ENCODE measurements around the gene PLXNA4. TPM values are rescaled to one million over a fixed set of nuclear protein-coding genes. Genes with fewer than 3 reads are reported as not detected.

PLXNA4 gene
- total RNA-seq, 2 experiments from 2014 or later = 16.5 to 20.5 TPM

- Mint-ChIP-seq H3K9me3 (peaks cover 18% of the 10 kb centered on the region), H3K4me3 (no peak overlapping the region), H3K36me3 (peaks cover 74% of the 10 kb centered on the region), H3K4me1 (peaks cover 44% of the 10 kb centered on the region), H3K27me3 (peaks cover 5% of the 10 kb centered on the region), H3K27ac (peak overlapping the region; percentile 11)
- DNase-seq (no peak), ATAC-seq (ENCODE audit: low read depth) (no peak)
- POLR2A ChIA-PET = interaction anchor here (0.6 kb wide), 1 partner anchor 232 kb away, joined by 3 read pairs; no protein-coding TSS in a partner anchor
Observed at GRCh38 chr7:132553031-132553430, 23.2 kb downstream of the PLXNA4 start.

- Mint-ChIP-seq H3K27ac (no peak overlapping the region), H3K27me3 (peaks cover 5% of the 10 kb centered on the region), H3K9me3 (peaks cover 19% of the 10 kb centered on the region), H3K4me1 (peaks cover 45% of the 10 kb centered on the region), H3K4me3 (no peak overlapping the region), H3K36me3 (peaks cover 81% of the 10 kb centered on the region)
- POLR2A ChIA-PET = no interaction called here
- DNase-seq (no peak), ATAC-seq (ENCODE audit: low read depth) (no peak)
Observed at GRCh38 chr7:132551886-132552285, 24.4 kb downstream of the PLXNA4 start.

- POLR2A ChIA-PET = no interaction called here
Observed at GRCh38 chr7:132551439-132551838, 24.8 kb downstream of the PLXNA4 start.

GRCh38 chr7:132548489-132549078, 27.7 kb downstream of the PLXNA4 start:
- DNase-seq = no peak
- no peak overlapping the region for H3K4me3 Mint-ChIP-seq
- H3K27me3 Mint-ChIP-seq = peaks cover 5% of the 10 kb centered on the region
- H3K9me3 Mint-ChIP-seq = peaks cover 15% of the 10 kb centered on the region
- peaks cover 56% of the 10 kb centered on the region for H3K4me1 Mint-ChIP-seq
- no peak overlapping the region for H3K27ac Mint-ChIP-seq
- POLR2A ChIA-PET = no interaction called here
- peaks cover 77% of the 10 kb centered on the region for H3K36me3 Mint-ChIP-seq
- ATAC-seq (ENCODE audit: low read depth) = no peak

More at GRCh38 chr7:132551439-132551838, 24.8 kb downstream of the PLXNA4 start:
- Mint-ChIP-seq H3K4me3 (no peak overlapping the region), H3K36me3 (peaks cover 77% of the 10 kb centered on the region), H3K27me3 (peaks cover 5% of the 10 kb centered on the region), H3K9me3 (peaks cover 19% of the 10 kb centered on the region), H3K4me1 (peaks cover 42% of the 10 kb centered on the region), H3K27ac (no peak overlapping the region)
- DNase-seq (no peak), ATAC-seq (ENCODE audit: low read depth) (no peak)

- peaks cover 54% of the 10 kb centered on the region for H3K4me1 Mint-ChIP-seq
- POLR2A ChIA-PET = no interaction called here
- ATAC-seq (ENCODE audit: low read depth) = no peak
- H3K36me3 Mint-ChIP-seq = peaks cover 72% of the 10 kb centered on the region
- no peak overlapping the region for H3K27ac Mint-ChIP-seq
- peaks cover 5% of the 10 kb centered on the region for H3K27me3 Mint-ChIP-seq
- no peak overlapping the region for H3K4me3 Mint-ChIP-seq
- no peak for DNase-seq
- H3K9me3 Mint-ChIP-seq = peaks cover 14% of the 10 kb centered on the region
Observed at GRCh38 chr7:132547821-132548220, 28.4 kb downstream of the PLXNA4 start.

- H3K36me3 Mint-ChIP-seq = peaks cover 64% of the 10 kb centered on the region
- POLR2A ChIA-PET = no interaction called here
- no peak overlapping the region for H3K4me3 Mint-ChIP-seq
- peaks cover 5% of the 10 kb centered on the region for H3K27me3 Mint-ChIP-seq
- ATAC-seq (ENCODE audit: low read depth) = no peak
- no peak for DNase-seq
- peaks cover 13% of the 10 kb centered on the region for H3K9me3 Mint-ChIP-seq
- H3K27ac Mint-ChIP-seq = no peak overlapping the region
- H3K4me1 Mint-ChIP-seq = peaks cover 61% of the 10 kb centered on the region
Observed at GRCh38 chr7:132546366-132547127, 29.7 kb downstream of the PLXNA4 start.

- Mint-ChIP-seq H3K4me3 (no peak overlapping the region), H3K27ac (no peak overlapping the region), H3K9me3 (peaks cover 9% of the 10 kb centered on the region), H3K4me1 (peaks cover 66% of the 10 kb centered on the region), H3K27me3 (peaks cover under 1% of the 10 kb centered on the region), H3K36me3 (peaks cover 61% of the 10 kb centered on the region)
- ATAC-seq (ENCODE audit: low read depth) (no peak), DNase-seq (no peak)
- POLR2A ChIA-PET = no interaction called here
Observed at GRCh38 chr7:132545756-132546155, 30.5 kb downstream of the PLXNA4 start.

- Mint-ChIP-seq H3K4me1 (peaks cover 66% of the 10 kb centered on the region), H3K4me3 (no peak overlapping the region), H3K27me3 (no peaks in the 10 kb centered on the region), H3K36me3 (peaks cover 59% of the 10 kb centered on the region), H3K27ac (peak overlapping the region; percentile 50), H3K9me3 (peaks cover 8% of the 10 kb centered on the region)
- DNase-seq = no peak
- ATAC-seq (ENCODE audit: low read depth) = no peak
- POLR2A ChIA-PET = interaction anchor here (1.0 kb wide), 1 partner anchor 107 kb away, joined by 3 read pairs; no protein-coding TSS in a partner anchor
Observed at GRCh38 chr7:132544999-132545398, 31.3 kb downstream of the PLXNA4 start.

GRCh38 chr7:132544025-132544424, 32.2 kb downstream of the PLXNA4 start:
- POLR2A ChIA-PET = interaction anchor here (0.7 to 1.0 kb wide), 4 partner anchors 13 to 113 kb away, joined by 3 to 4 read pairs (median 3); no protein-coding TSS in a partner anchor
- peak overlapping the region; percentile 43 for H3K4me3 Mint-ChIP-seq
- peaks cover 56% of the 10 kb centered on the region for H3K36me3 Mint-ChIP-seq
- ATAC-seq (ENCODE audit: low read depth) (peak; percentile 97), DNase-seq (no peak)
- H3K27ac Mint-ChIP-seq = peak overlapping the region; percentile 67
- peaks cover 61% of the 10 kb centered on the region for H3K4me1 Mint-ChIP-seq
- H3K27me3 Mint-ChIP-seq = no peaks in the 10 kb centered on the region
- peaks cover 5% of the 10 kb centered on the region for H3K9me3 Mint-ChIP-seq

GRCh38 chr7:132542895-132543294, 33.4 kb downstream of the PLXNA4 start:
- no peak overlapping the region for H3K4me3 Mint-ChIP-seq
- no peak overlapping the region for H3K27ac Mint-ChIP-seq
- H3K36me3 Mint-ChIP-seq = peaks cover 51% of the 10 kb centered on the region
- H3K4me1 Mint-ChIP-seq = peaks cover 53% of the 10 kb centered on the region
- no peak for DNase-seq
- peaks cover 5% of the 10 kb centered on the region for H3K9me3 Mint-ChIP-seq
- no peaks in the 10 kb centered on the region for H3K27me3 Mint-ChIP-seq
- no peak for ATAC-seq (ENCODE audit: low read depth)
- POLR2A ChIA-PET = no interaction called here

- H3K36me3 Mint-ChIP-seq = peaks cover 47% of the 10 kb centered on the region
Observed at GRCh38 chr7:132541656-132542055, 34.6 kb downstream of the PLXNA4 start.

GRCh38 chr7:132537456-132538145, 38.7 kb downstream of the PLXNA4 start:
- H3K4me3 Mint-ChIP-seq = no peak overlapping the region
- POLR2A ChIA-PET = interaction anchor here (0.6 kb wide), 1 partner anchor 25 kb away, joined by 3 read pairs; no protein-coding TSS in a partner anchor

More at GRCh38 chr7:132541656-132542055, 34.6 kb downstream of the PLXNA4 start:
- POLR2A ChIA-PET = no interaction called here
- ATAC-seq (ENCODE audit: low read depth) (no peak), DNase-seq (no peak)
- Mint-ChIP-seq H3K27ac (no peak overlapping the region), H3K27me3 (peaks cover 2% of the 10 kb centered on the region), H3K9me3 (peaks cover 3% of the 10 kb centered on the region), H3K4me1 (peaks cover 51% of the 10 kb centered on the region), H3K4me3 (no peak overlapping the region)

GRCh38 chr7:132536654-132537395, 39.4 kb downstream of the PLXNA4 start:
- Mint-ChIP-seq H3K4me1 (peaks cover 30% of the 10 kb centered on the region), H3K36me3 (peaks cover 48% of the 10 kb centered on the region), H3K27ac (peak overlapping the region; percentile 37), H3K9me3 (peaks cover 3% of the 10 kb centered on the region), H3K4me3 (no peak overlapping the region), H3K27me3 (peaks cover 3% of the 10 kb centered on the region)
- POLR2A ChIA-PET = no interaction called here
- DNase-seq = no peak
- no peak for ATAC-seq (ENCODE audit: low read depth)

More at GRCh38 chr7:132537456-132538145, 38.7 kb downstream of the PLXNA4 start:
- Mint-ChIP-seq H3K27me3 (peaks cover 3% of the 10 kb centered on the region), H3K36me3 (peaks cover 46% of the 10 kb centered on the region), H3K27ac (peak overlapping the region; percentile 67), H3K4me1 (peaks cover 28% of the 10 kb centered on the region), H3K9me3 (peaks cover 3% of the 10 kb centered on the region)
- ATAC-seq (ENCODE audit: low read depth) (no peak), DNase-seq (no peak)
